Muscle of arm (tissue), 12 donors: Measurements from ENCODE around the gene DRD4. TPM values are rescaled to one million over a fixed set of nuclear protein-coding genes. Genes with fewer than 3 reads are reported as not detected.

Source experiments
- DNase-seq: peaks from one replicate; pipeline ENCODE4 v3.0.0-alpha.2; 2013
- polyA plus RNA-seq, 12 donors: library from polyadenylated mRNA; unstranded; fragments of 120-200 nt; gene quantifications; one replicate each; pipeline ENCODE4 v1.2.1, GENCODE V29; 2013; ENCODE audit not compliant: insufficient read length in 12 of 12

Gene DRD4
- polyA plus RNA-seq, 12 donors, result 0.36 to 0.98 (median 0.71) TPM; not detected in 3

- DNase-seq, result no peak
Measured at GRCh38 chr11:609341-609811, 27.7 kb upstream of the DRD4 start.

GRCh38 chr11:610146-610801 lies 26.8 kb upstream of the DRD4 start:
- no peak for DNase-seq

- no peak for DNase-seq
Measured at GRCh38 chr11:611001-611996, 25.8 kb upstream of the DRD4 start.

GRCh38 chr11:612201-612960 lies 24.7 kb upstream of the DRD4 start:
- DNase-seq, result peak; percentile 51

GRCh38 chr11:612961-613300 lies 24.1 kb upstream of the DRD4 start:
- DNase-seq, result no peak

GRCh38 chr11:613369-613968 lies 23.6 kb upstream of the DRD4 start:
- DNase-seq, result no peak

GRCh38 chr11:614021-614622 lies 22.9 kb upstream of the DRD4 start:
- no peak for DNase-seq

GRCh38 chr11:614623-615503 lies 22.2 kb upstream of the DRD4 start:
- no peak for DNase-seq

GRCh38 chr11:615504-616319 lies 21.4 kb upstream of the DRD4 start, which contains the start of gene IRF7:
Gene IRF7, minus strand, starts transcription at chr11:615950. Its CDS starts 586 bp downstream, at chr11:615364.
- DNase-seq, result peak; percentile 94

GRCh38 chr11:616320-617198 lies 20.5 kb upstream of the DRD4 start:
- DNase-seq, result no peak

GRCh38 chr11:617199-617911 lies 19.7 kb upstream of the DRD4 start:
- DNase-seq, result no peak

- no peak for DNase-seq
Measured at GRCh38 chr11:617912-618682, 19.0 kb upstream of the DRD4 start.

GRCh38 chr11:618856-619627 lies 18.0 kb upstream of the DRD4 start:
- no peak for DNase-seq

GRCh38 chr11:619628-620050 lies 17.4 kb upstream of the DRD4 start:
- no peak for DNase-seq

- DNase-seq, result no peak
Measured at GRCh38 chr11:620201-620600, 16.9 kb upstream of the DRD4 start.
